ENCODE measurements around the gene PRUNE2. TPM values are rescaled to one million over a fixed set of nuclear protein-coding genes. Genes with fewer than 3 reads are reported as not detected.

The PRUNE2 gene
- total RNA-seq, 1 experiment from 2014 or later, result 3.5 TPM

- Histone ChIP-seq H3K36me3 (ENCODE audit: control insufficient read depth, insufficient read depth, low read length) (no peaks in the 10 kb centered on the region), H3K9me3 (no peaks in the 10 kb centered on the region), H3K27me3 (replicated peaks; ENCODE audit: control insufficient read depth, insufficient read depth, low read length) (no peaks in the 10 kb centered on the region), H3K4me1 (no peaks in the 10 kb centered on the region), H3K4me3 (ENCODE audit: low read depth, low read length) (no peak overlapping the region)
- H3K4me3 Mint-ChIP-seq (ENCODE audit: unreplicated experiment), result no peak overlapping the region
- ChIA-PET CTCF (no interaction called here), POLR2A (no interaction called here)
- intact Hi-C loops (cut with micrococcal nuclease; ENCODE audit: unreplicated experiment), result no loop called here
- H3K36me3 Mint-ChIP-seq (ENCODE audit: insufficient read depth, unreplicated experiment), result no peaks in the 10 kb centered on the region
- no peak overlapping the region for H3K27ac Mint-ChIP-seq (ENCODE audit: unreplicated experiment)
- H3K4me1 Mint-ChIP-seq (ENCODE audit: low read depth, unreplicated experiment), result peaks cover 5% of the 10 kb centered on the region
- no peaks in the 10 kb centered on the region for H3K27me3 Mint-ChIP-seq (ENCODE audit: insufficient read depth, unreplicated experiment)
- no TSS peak for BruUV-seq (replicated peaks)
- no peaks in the 10 kb centered on the region for H3K9me3 Mint-ChIP-seq (ENCODE audit: unreplicated experiment)
- no peak for TF ChIP-seq CTCF (IDR thresholded peaks at IDR 0.05; ENCODE audit: insufficient read depth in 1 of 2, low read depth in 1 of 2, low read length in 1 of 2, severe bottlenecking in 1 of 2, unreplicated experiment in 1 of 2)
- DNase-seq, result no peak
Observed at GRCh38 chr9:76717613-76718012, 188.3 kb downstream of the PRUNE2 start.

- no peak for DNase-seq
- Mint-ChIP-seq H3K27ac (ENCODE audit: unreplicated experiment) (no peak overlapping the region), H3K9me3 (ENCODE audit: unreplicated experiment) (no peaks in the 10 kb centered on the region), H3K36me3 (ENCODE audit: insufficient read depth, unreplicated experiment) (no peaks in the 10 kb centered on the region), H3K4me1 (ENCODE audit: low read depth, unreplicated experiment) (peaks cover 5% of the 10 kb centered on the region), H3K27me3 (ENCODE audit: insufficient read depth, unreplicated experiment) (no peaks in the 10 kb centered on the region), H3K4me3 (ENCODE audit: unreplicated experiment) (no peak overlapping the region)
- ChIA-PET POLR2A (no interaction called here), CTCF (no interaction called here)
- H3K4me3 ChIP-seq (ENCODE audit: low read depth, low read length), result no peak overlapping the region
- intact Hi-C loops (cut with micrococcal nuclease; ENCODE audit: unreplicated experiment), result no loop called here
- H3K27me3 ChIP-seq (replicated peaks; ENCODE audit: control insufficient read depth, insufficient read depth, low read length), result no peaks in the 10 kb centered on the region
- H3K4me1 ChIP-seq, result no peaks in the 10 kb centered on the region
- no TSS peak for BruUV-seq (replicated peaks)
- no peaks in the 10 kb centered on the region for H3K36me3 ChIP-seq (ENCODE audit: control insufficient read depth, insufficient read depth, low read length)
- no peak for TF ChIP-seq CTCF (IDR thresholded peaks at IDR 0.05; ENCODE audit: insufficient read depth in 1 of 2, low read depth in 1 of 2, low read length in 1 of 2, severe bottlenecking in 1 of 2, unreplicated experiment in 1 of 2)
- H3K9me3 ChIP-seq, result no peaks in the 10 kb centered on the region
Observed at GRCh38 chr9:76717176-76717575, 188.7 kb downstream of the PRUNE2 start.

GRCh38 chr9:76716085-76716672 is 189.7 kb downstream of the PRUNE2 start:
- H3K36me3 Mint-ChIP-seq (ENCODE audit: insufficient read depth, unreplicated experiment), result no peaks in the 10 kb centered on the region
- no peak for TF ChIP-seq CTCF (IDR thresholded peaks at IDR 0.05; ENCODE audit: insufficient read depth in 1 of 2, low read depth in 1 of 2, low read length in 1 of 2, severe bottlenecking in 1 of 2, unreplicated experiment in 1 of 2)
- Histone ChIP-seq H3K9me3 (no peaks in the 10 kb centered on the region), H3K4me3 (ENCODE audit: low read depth, low read length) (no peak overlapping the region), H3K36me3 (ENCODE audit: control insufficient read depth, insufficient read depth, low read length) (no peaks in the 10 kb centered on the region), H3K4me1 (no peaks in the 10 kb centered on the region), H3K27me3 (replicated peaks; ENCODE audit: control insufficient read depth, insufficient read depth, low read length) (no peaks in the 10 kb centered on the region)
- intact Hi-C loops (cut with micrococcal nuclease; ENCODE audit: unreplicated experiment), result no loop called here
- POLR2A ChIA-PET, result no interaction called here
- no peak overlapping the region for H3K4me3 Mint-ChIP-seq (ENCODE audit: unreplicated experiment)
- H3K27ac Mint-ChIP-seq (ENCODE audit: unreplicated experiment), result no peak overlapping the region
- no TSS peak for BruUV-seq (replicated peaks)
- CTCF ChIA-PET, result no interaction called here
- no peak for DNase-seq
- H3K9me3 Mint-ChIP-seq (ENCODE audit: unreplicated experiment), result no peaks in the 10 kb centered on the region
- peaks cover 5% of the 10 kb centered on the region for H3K4me1 Mint-ChIP-seq (ENCODE audit: low read depth, unreplicated experiment)
- no peaks in the 10 kb centered on the region for H3K27me3 Mint-ChIP-seq (ENCODE audit: insufficient read depth, unreplicated experiment)

Data from Caco-2 (cell line).